Measurements from ENCODE around the gene TRIM22.
"Not testable (repeated sequence)": the region's sequence is repeated elsewhere in the genome, so short reads cannot be mapped to it uniquely, and the experiment has no call there.

TRIM22 gene

GRCh38 chr11:5689551-5689983 lies at the start of gene TRIM22:
Gene TRIM22 (plus strand): TSS chr11:5689790. CDS start chr11:5696233, 6,443 bp downstream.
- DNase-seq: no peak

- DNase-seq: no peak
These were observed 49.6 kb upstream of the TRIM22 start for GRCh38 chr11:5639953-5640352.

- DNase-seq: no peak
These were observed 46.0 kb upstream of the TRIM22 start for GRCh38 chr11:5643585-5643984.

GRCh38 chr11:5646139-5646538 lies 43.5 kb upstream of the TRIM22 start:
- DNase-seq: no peak

GRCh38 chr11:5655474-5655873 lies 34.1 kb upstream of the TRIM22 start:
- DNase-seq: no peak

- not testable (repeated sequence) for DNase-seq
These were observed 32.6 kb upstream of the TRIM22 start for GRCh38 chr11:5656956-5657355.

GRCh38 chr11:5658318-5658717 lies 31.3 kb upstream of the TRIM22 start:
- DNase-seq: no peak

GRCh38 chr11:5663511-5663910 lies 26.1 kb upstream of the TRIM22 start:
- no peak for DNase-seq

- no peak for DNase-seq
These were observed 24.5 kb upstream of the TRIM22 start for GRCh38 chr11:5665051-5665570.

GRCh38 chr11:5665746-5666401 lies 23.7 kb upstream of the TRIM22 start:
- DNase-seq: no peak

- DNase-seq: no peak
These were observed 23.2 kb upstream of the TRIM22 start for GRCh38 chr11:5666402-5666793.

GRCh38 chr11:5671831-5672230 lies 17.8 kb upstream of the TRIM22 start:
- no peak for DNase-seq

- DNase-seq: no peak
These were observed 15.2 kb upstream of the TRIM22 start for GRCh38 chr11:5674391-5674790.

- DNase-seq: no peak
These were observed 9.8 kb upstream of the TRIM22 start for GRCh38 chr11:5679811-5680210.

GRCh38 chr11:5682890-5683441 lies 6.6 kb upstream of the TRIM22 start:
- DNase-seq: not testable (repeated sequence)

- not testable (repeated sequence) for DNase-seq
These were observed 6.0 kb upstream of the TRIM22 start for GRCh38 chr11:5683620-5684019.

GRCh38 chr11:5684036-5684645 lies 5.4 kb upstream of the TRIM22 start:
- DNase-seq: no peak

GRCh38 chr11:5684646-5685362 lies 4.8 kb upstream of the TRIM22 start, which contains the start of gene TRIM5:
Gene TRIM5 (minus strand): TSS chr11:5685074. CDS start chr11:5680177, 4,897 bp downstream.
- peak; percentile 98 for DNase-seq

- DNase-seq: no peak
These were observed 3.2 kb upstream of the TRIM22 start for GRCh38 chr11:5686426-5686825.

- no peak for DNase-seq
These were observed 1.1 kb upstream of the TRIM22 start for GRCh38 chr11:5688482-5688881.

GRCh38 chr11:5690216-5690615 lies 626 bp downstream of the TRIM22 start:
- DNase-seq: no peak

GRCh38 chr11:5690736-5691135 lies 1.1 kb downstream of the TRIM22 start:
- no peak for DNase-seq

GRCh38 chr11:5691238-5691963 lies 1.8 kb downstream of the TRIM22 start:
- not testable (repeated sequence) for DNase-seq

Measured in islet precursor cell (in vitro differentiated cells).